Calu3 (cell line): ENCODE measurements around the gene TVP23A. TPM values are rescaled to one million over a fixed set of nuclear protein-coding genes. Genes with fewer than 3 reads are reported as not detected.
"Not testable (repeated sequence)": the region's sequence is repeated elsewhere in the genome, so short reads cannot be mapped to it uniquely, and the experiment has no call there.

Source experiments
- BruUV-seq: library from RNA; stranded (reverse); fragments of 400-500 nt; replicated peaks from 2 replicates; lab custom pipeline; 2021; lab: Mats Ljungman, UMichigan
- CTCF ChIA-PET: fragments of 300-600 bp; sonication (Branson Sonifier 250); formaldehyde crosslinking; loops from one replicate; lab custom pipeline; 2022; ENCODE audit warnings: antibody characterized with exemption; lab: Charles Lee
- DNase-seq: peaks from one replicate; pipeline ENCODE4 v3.0.0; 2022
- H3K27ac Mint-ChIP-seq: one replicate; pipeline ENCODE4 v1.8.0; 2022; ENCODE audit warnings: mixed read lengths; ENCODE audit not compliant: unreplicated experiment
- H3K27me3 Mint-ChIP-seq: one replicate; pipeline ENCODE4 v1.8.0; 2022; ENCODE audit warnings: mixed read lengths; ENCODE audit not compliant: unreplicated experiment
- H3K36me3 Mint-ChIP-seq: one replicate; pipeline ENCODE4 v1.8.0; 2022; ENCODE audit warnings: mild to moderate bottlenecking, moderate library complexity, mixed read lengths; ENCODE audit not compliant: insufficient read depth, unreplicated experiment
- H3K4me1 Mint-ChIP-seq: one replicate; pipeline ENCODE4 v1.8.0; 2022; ENCODE audit warnings: mild to moderate bottlenecking, low read depth, mixed read lengths; ENCODE audit not compliant: unreplicated experiment
- H3K4me3 Mint-ChIP-seq: one replicate; pipeline ENCODE4 v1.8.0; 2022; ENCODE audit warnings: mild to moderate bottlenecking, low read depth, moderate library complexity, mixed read lengths; ENCODE audit not compliant: unreplicated experiment
- H3K9me3 Mint-ChIP-seq: one replicate; pipeline ENCODE4 v1.8.0; 2022; ENCODE audit warnings: low read depth, mixed read lengths; ENCODE audit not compliant: unreplicated experiment
- intact Hi-C: fragments of 100-400 bp; cut with micrococcal nuclease; formaldehyde crosslinking; loops from one replicate; pipeline ENCODE4 v1.10.0; 2022; ENCODE audit not compliant: unreplicated experiment
- total RNA-seq: library from RNA; stranded (reverse); gene quantifications from 2 replicates; pipeline ENCODE4 v1.2.3, GENCODE V29; 2022
- TF ChIP-seq, protein P1 (sequence below): fragments of 200-600 bp; IDR thresholded peaks from one replicate; pipeline ENCODE4 v1.8.0; 2022; ENCODE audit warnings: antibody characterized with exemption; ENCODE audit not compliant: unreplicated experiment

Gene TVP23A
- total RNA-seq, 1 experiment from 2014 or later, result 0.21 TPM

GRCh38 chr16:10833271-10833670 lies 14.7 kb upstream of the TVP23A start:
- TF ChIP-seq, protein P1, sequence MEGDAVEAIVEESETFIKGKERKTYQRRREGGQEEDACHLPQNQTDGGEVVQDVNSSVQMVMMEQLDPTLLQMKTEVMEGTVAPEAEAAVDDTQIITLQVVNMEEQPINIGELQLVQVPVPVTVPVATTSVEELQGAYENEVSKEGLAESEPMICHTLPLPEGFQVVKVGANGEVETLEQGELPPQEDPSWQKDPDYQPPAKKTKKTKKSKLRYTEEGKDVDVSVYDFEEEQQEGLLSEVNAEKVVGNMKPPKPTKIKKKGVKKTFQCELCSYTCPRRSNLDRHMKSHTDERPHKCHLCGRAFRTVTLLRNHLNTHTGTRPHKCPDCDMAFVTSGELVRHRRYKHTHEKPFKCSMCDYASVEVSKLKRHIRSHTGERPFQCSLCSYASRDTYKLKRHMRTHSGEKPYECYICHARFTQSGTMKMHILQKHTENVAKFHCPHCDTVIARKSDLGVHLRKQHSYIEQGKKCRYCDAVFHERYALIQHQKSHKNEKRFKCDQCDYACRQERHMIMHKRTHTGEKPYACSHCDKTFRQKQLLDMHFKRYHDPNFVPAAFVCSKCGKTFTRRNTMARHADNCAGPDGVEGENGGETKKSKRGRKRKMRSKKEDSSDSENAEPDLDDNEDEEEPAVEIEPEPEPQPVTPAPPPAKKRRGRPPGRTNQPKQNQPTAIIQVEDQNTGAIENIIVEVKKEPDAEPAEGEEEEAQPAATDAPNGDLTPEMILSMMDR, result no peak
- Mint-ChIP-seq H3K27ac (no peak overlapping the region), H3K9me3 (no peaks in the 10 kb centered on the region), H3K27me3 (no peaks in the 10 kb centered on the region), H3K36me3 (peaks cover 5% of the 10 kb centered on the region), H3K4me3 (no peak overlapping the region), H3K4me1 (peaks cover 17% of the 10 kb centered on the region)
- no TSS peak for BruUV-seq
- DNase-seq, result no peak
- intact Hi-C loops, result no loop called here
- CTCF ChIA-PET, result no interaction called here

- no TSS peak for BruUV-seq
- Mint-ChIP-seq H3K27ac (no peak overlapping the region), H3K4me1 (peaks cover 21% of the 10 kb centered on the region), H3K9me3 (no peaks in the 10 kb centered on the region), H3K36me3 (peaks cover 5% of the 10 kb centered on the region), H3K4me3 (no peak overlapping the region), H3K27me3 (no peaks in the 10 kb centered on the region)
- CTCF ChIA-PET, result interaction anchor here (0.6 kb wide), 2 partner anchors 9 to 421 kb away, joined by 3 to 4 read pairs; no protein-coding TSS in a partner anchor
- TF ChIP-seq, protein P1, result no peak
- intact Hi-C loops, result no loop called here
- DNase-seq, result no peak
Measured at GRCh38 chr16:10831894-10832886, 13.6 kb upstream of the TVP23A start.

DNA sequence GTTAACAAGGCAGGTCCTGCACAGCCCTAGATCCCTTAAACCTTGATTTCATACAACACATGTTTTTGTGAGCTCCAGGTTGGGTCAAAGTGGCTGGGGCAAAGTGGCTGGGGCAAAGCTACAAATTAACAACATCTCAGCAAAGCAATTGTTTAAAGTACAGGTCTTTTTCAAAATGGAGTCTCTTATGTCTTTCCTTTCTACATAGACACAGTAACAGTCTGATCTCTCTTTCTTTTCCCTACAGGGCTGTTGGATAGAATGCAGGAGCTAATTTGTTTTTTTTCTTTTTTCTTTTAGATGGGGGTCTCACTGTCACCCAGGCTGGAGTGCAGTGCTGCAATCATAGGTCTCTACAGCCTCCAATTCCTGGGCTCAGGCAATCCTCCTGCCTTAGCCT lies 11.6 kb upstream of the TVP23A start:
- H3K36me3 Mint-ChIP-seq, CTCF ChIA-PET, H3K9me3 Mint-ChIP-seq, intact Hi-C loops, DNase-seq, H3K4me3 Mint-ChIP-seq, H3K27me3 Mint-ChIP-seq, H3K27ac Mint-ChIP-seq, BruUV-seq: not testable (repeated sequence)
- peaks cover 21% of the 10 kb centered on the region for H3K4me1 Mint-ChIP-seq

- BruUV-seq, H3K4me3 Mint-ChIP-seq, H3K9me3 Mint-ChIP-seq, H3K36me3 Mint-ChIP-seq, DNase-seq, H3K27me3 Mint-ChIP-seq: not testable (repeated sequence)
- H3K4me1 Mint-ChIP-seq, result peaks cover 21% of the 10 kb centered on the region
- CTCF ChIA-PET, result interaction anchor here (1.1 to 1.5 kb wide), 2 partner anchors 42 to 89 kb away, joined by 3 to 7 read pairs; no protein-coding TSS in a partner anchor
- intact Hi-C loops, result loop anchor here (2.0 kb wide), 1 partner anchor 23 kb away; no protein-coding TSS in a partner anchor
- H3K27ac Mint-ChIP-seq, result peak overlapping the region; percentile 57
Measured at GRCh38 chr16:10829390-10830098, 10.9 kb upstream of the TVP23A start.

- Mint-ChIP-seq H3K9me3 (no peaks in the 10 kb centered on the region), H3K27ac (peak overlapping the region; percentile 57), H3K4me3 (peak overlapping the region; percentile 61), H3K27me3 (no peaks in the 10 kb centered on the region), H3K36me3 (peaks cover 10% of the 10 kb centered on the region), H3K4me1 (peaks cover 21% of the 10 kb centered on the region)
- intact Hi-C loops, result loop anchor here (2.0 kb wide), 1 partner anchor 24 kb away; no protein-coding TSS in a partner anchor
- TF ChIP-seq, protein P1, result no peak
- no TSS peak for BruUV-seq
- CTCF ChIA-PET, result interaction anchor here (0.5 to 1.5 kb wide), 7 partner anchors 29 to 528 kb away, joined by 3 to 7 read pairs (median 3); partner anchors contain the start of gene DEXI
- DNase-seq, result peak; percentile 79
Measured at GRCh38 chr16:10828851-10829366, 10.3 kb upstream of the TVP23A start.
